Type B pancreatic cell (in vitro differentiated cells): ENCODE data around the gene S100A8. TPM values are rescaled to one million over a fixed set of nuclear protein-coding genes. Genes with fewer than 3 reads are reported as not detected.

Experiments
- DNase-seq: peaks from one replicate; pipeline ENCODE4 v3.0.0; 2021; ENCODE audit warnings: mixed read lengths; ENCODE audit not compliant: unreplicated experiment; ENCODE audit errors: extremely low spot score
- H3K27ac Mint-ChIP-seq: 2 replicates; pipeline ENCODE4 v1.8.0; 2021; ENCODE audit warnings: mild to moderate bottlenecking, mixed read lengths
- H3K27me3 Mint-ChIP-seq: 2 replicates; pipeline ENCODE4 v1.8.0; 2021; ENCODE audit warnings: mixed read lengths
- H3K36me3 Mint-ChIP-seq: 2 replicates; pipeline ENCODE4 v1.8.0; 2021; ENCODE audit warnings: mixed read lengths
- H3K4me1 Mint-ChIP-seq: one replicate; pipeline ENCODE4 v1.8.0; 2021; ENCODE audit warnings: mixed read lengths; ENCODE audit not compliant: unreplicated experiment
- H3K4me3 Mint-ChIP-seq: 2 replicates; pipeline ENCODE4 v1.8.0; 2021; ENCODE audit warnings: mild to moderate bottlenecking, mixed read lengths
- H3K9me3 Mint-ChIP-seq: 2 replicates; pipeline ENCODE4 v1.8.0; 2021; ENCODE audit warnings: mixed read lengths
- CTCF ChIP-seq: fragments of 200-600 bp; sonication (generic); conservative IDR thresholded peaks from 2 replicates; pipeline ENCODE4 v1.5.0; 2021; ENCODE audit warnings: antibody characterized with exemption, mild to moderate bottlenecking
- total RNA-seq: library from RNA; stranded (reverse); gene quantifications from 2 replicates; pipeline ENCODE4 v1.2.1, GENCODE V29; 2021; ENCODE audit warnings: low replicate concordance

S100A8 gene
- total RNA-seq, 1 donor from 2014 or later, result 667 TPM

- H3K4me3 Mint-ChIP-seq, result peak overlapping the region; percentile 73
- no peak for TF ChIP-seq CTCF
- H3K27me3 Mint-ChIP-seq, result peaks cover 8% of the 10 kb centered on the region
- H3K36me3 Mint-ChIP-seq, result peaks cover 4% of the 10 kb centered on the region
- peak overlapping the region; percentile 97 for H3K27ac Mint-ChIP-seq
- no peak for DNase-seq
- no peaks in the 10 kb centered on the region for H3K9me3 Mint-ChIP-seq
- peaks cover 3% of the 10 kb centered on the region for H3K4me1 Mint-ChIP-seq
Measured at GRCh38 chr1:153365696-153366095, 25.2 kb downstream of the S100A8 start.

- Mint-ChIP-seq H3K4me1 (peaks cover 3% of the 10 kb centered on the region), H3K27ac (peak overlapping the region; percentile 97), H3K27me3 (peaks cover 8% of the 10 kb centered on the region), H3K36me3 (peaks cover 4% of the 10 kb centered on the region), H3K4me3 (peak overlapping the region; percentile 73), H3K9me3 (no peaks in the 10 kb centered on the region)
- TF ChIP-seq CTCF, result no peak
- no peak for DNase-seq
Measured at GRCh38 chr1:153364766-153365666, 25.9 kb downstream of the S100A8 start.

GRCh38 chr1:153364156-153364555 is 26.7 kb downstream of the S100A8 start:
- peaks cover 6% of the 10 kb centered on the region for H3K27me3 Mint-ChIP-seq
- H3K9me3 Mint-ChIP-seq, result no peaks in the 10 kb centered on the region
- H3K4me1 Mint-ChIP-seq, result peaks cover 3% of the 10 kb centered on the region
- peaks cover 4% of the 10 kb centered on the region for H3K36me3 Mint-ChIP-seq
- H3K4me3 Mint-ChIP-seq, result no peak overlapping the region
- H3K27ac Mint-ChIP-seq, result peak overlapping the region; percentile 97
- no peak for TF ChIP-seq CTCF
- no peak for DNase-seq

GRCh38 chr1:153363641-153364040 is 27.2 kb downstream of the S100A8 start:
- Mint-ChIP-seq H3K9me3 (no peaks in the 10 kb centered on the region), H3K4me1 (peaks cover 3% of the 10 kb centered on the region), H3K4me3 (no peak overlapping the region), H3K27ac (peak overlapping the region; percentile 97), H3K36me3 (peaks cover 4% of the 10 kb centered on the region), H3K27me3 (peaks cover 6% of the 10 kb centered on the region)
- DNase-seq, result no peak
- TF ChIP-seq CTCF, result no peak

GRCh38 chr1:153362187-153362775 is 28.6 kb downstream of the S100A8 start:
- Mint-ChIP-seq H3K4me3 (no peak overlapping the region), H3K9me3 (no peaks in the 10 kb centered on the region), H3K27me3 (peaks cover 6% of the 10 kb centered on the region), H3K4me1 (peaks cover 3% of the 10 kb centered on the region), H3K36me3 (peaks cover 4% of the 10 kb centered on the region), H3K27ac (peak overlapping the region; percentile 97)
- no peak for DNase-seq
- no peak for TF ChIP-seq CTCF
